Measurements from ENCODE around the gene ELF4.

Gene ELF4

DNA sequence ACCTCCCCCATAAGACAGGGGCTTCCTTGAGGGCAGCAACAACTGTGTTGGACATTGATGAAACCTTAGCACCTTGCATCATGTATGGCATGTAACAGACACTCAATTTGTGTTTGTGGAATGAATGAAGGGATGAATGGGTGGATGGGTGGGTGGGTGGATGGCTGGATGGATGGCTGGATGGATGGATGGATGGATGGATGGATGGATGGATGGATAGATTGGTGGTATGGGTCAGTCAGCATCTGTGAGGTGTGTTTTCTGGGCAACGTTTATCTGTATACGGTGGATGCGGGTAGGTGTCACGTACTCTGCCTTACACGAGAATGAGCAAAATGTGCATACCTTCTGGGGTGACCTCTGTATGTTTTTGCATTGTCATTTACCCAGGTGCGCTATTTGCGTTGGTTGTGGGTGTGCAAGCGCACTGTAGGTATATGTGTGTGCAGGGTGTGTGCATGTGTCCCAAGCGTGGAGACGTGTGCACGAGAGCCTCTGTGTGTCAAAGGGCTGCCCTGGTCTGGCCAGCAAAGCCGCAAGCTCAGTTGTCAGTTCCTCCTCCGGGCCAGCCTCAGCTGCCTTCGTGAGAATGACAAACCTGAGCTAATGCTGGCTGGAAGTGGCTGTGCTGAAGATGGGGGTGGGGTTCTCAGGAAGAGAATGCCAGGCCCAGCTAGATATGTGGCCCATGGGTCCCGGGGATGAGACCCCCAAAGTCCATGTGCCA lies 26.5 kb downstream of the ELF4 start:
- peak; percentile 32 for DNase-seq (ENCODE audit: low spot score)

DNA sequence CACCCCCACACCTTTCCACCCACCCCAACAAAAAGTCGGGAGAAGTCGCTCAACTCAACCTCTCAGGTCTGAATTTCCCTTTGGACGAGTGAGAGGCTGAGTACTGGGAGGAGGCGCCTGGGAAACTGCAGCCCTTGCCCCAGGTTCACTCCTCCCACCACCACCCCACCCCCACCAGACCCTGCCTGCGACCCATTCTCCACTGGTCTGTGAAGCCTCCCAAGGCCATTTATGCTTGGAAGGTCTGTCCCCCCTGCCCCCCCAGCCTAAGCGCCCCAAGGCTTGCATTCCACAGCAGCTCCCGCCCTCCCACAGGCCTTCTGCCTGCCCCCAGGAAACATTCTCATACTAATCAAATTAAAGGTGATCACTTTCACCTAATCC lies 27.2 kb downstream of the ELF4 start:
- DNase-seq (ENCODE audit: low spot score): no peak

DNA sequence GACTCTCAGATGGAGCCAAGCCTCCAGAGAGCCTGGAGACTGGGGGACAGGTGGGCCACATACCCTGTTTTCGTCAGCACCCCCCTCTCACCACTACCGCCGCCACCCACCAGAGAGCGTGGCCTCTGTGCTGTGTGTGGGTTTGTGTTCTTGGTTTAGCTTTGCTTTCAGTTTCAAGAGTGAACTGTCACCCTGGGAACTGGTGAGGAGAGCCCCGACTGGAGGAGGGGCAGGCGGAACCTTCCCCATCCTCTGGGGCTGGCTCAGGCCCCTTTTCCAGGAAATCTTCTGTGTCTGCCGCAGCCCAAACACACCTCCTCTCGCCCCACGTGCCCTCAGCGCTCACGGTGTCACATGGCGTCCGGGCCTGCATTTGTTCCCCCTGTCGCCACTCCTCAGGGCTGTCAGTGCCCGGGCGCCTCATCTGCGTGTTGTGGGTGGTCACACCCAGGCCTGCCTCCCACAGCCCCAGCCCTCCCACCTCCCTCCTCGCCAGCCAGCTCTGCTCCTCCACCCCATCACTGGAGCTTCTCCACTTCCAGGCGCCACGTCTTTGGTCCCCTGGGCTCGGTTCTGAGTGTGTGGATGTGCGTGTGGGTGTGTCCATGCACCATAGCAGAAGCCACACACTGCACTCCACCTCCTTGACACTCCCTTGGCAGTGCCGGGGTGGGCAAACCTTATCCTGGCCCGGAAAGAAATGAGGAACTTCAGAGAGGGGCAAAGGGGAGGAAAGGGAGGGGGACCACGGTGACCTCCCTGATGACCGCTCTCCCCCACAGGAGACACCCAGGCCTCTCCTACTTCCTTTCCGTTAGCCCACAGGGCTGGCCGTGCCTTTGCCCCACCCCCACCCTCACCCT lies 27.8 kb downstream of the ELF4 start:
- peak; percentile 91 for DNase-seq (ENCODE audit: low spot score)

DNA sequence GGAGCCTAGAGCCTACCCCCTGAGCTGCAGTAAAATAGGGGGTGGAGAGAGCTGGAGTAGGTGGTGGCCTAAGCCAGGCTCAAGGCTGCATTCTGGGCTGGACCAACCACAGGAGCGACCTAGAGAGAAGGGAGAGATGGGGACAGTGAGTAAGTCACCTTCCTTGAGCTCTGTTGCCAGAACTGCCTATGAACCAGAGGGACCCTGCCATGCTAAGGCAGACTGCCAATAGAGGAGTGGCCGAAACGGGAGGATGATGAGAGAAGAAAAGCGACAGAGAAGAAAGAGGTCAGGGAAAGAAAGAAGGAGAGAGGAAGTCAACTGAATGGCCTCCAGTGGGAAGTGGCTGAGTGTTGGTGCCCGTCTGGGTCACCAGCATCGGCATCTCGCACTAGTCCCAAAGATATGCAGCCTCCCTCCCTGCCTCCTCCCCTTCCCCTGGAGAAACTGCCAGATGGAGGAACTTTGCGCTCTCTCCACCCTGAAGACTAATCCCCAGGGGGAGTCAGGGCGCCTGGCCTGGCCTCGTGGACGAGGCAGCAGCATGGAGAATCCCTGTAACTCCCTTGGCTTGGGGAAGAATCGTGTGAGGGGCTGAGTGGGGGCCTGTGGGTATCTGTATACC lies 28.8 kb downstream of the ELF4 start:
- DNase-seq (ENCODE audit: low spot score): no peak

DNA sequence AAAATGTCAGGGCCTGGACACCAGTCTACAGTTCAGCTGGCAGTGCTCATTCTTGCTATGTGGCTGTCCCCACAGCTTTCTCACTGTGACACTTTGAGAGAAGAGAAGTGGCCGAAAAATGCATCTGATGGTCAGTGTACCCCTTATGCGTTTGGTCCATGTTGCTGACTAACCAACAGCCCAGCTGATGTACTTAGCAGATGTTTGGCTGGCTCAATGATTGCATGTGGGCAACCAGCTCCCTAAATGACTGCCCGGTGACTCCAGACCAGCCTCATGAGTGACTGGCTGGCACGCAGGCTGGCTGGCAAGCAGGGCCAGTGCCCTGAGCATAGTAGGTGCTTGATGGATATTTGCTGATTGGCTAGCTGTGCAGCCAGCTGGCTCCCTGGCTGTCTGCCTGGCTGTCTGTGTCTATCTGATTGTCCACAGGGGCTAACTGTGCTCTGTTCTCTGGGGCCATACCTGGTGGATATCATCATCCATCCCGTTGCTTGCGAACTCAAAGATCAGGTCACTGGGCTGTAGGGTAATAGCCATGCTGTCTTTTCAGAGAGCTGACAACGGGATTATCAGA lies 29.4 kb downstream of the ELF4 start:
- DNase-seq (ENCODE audit: low spot score): no peak

DNA sequence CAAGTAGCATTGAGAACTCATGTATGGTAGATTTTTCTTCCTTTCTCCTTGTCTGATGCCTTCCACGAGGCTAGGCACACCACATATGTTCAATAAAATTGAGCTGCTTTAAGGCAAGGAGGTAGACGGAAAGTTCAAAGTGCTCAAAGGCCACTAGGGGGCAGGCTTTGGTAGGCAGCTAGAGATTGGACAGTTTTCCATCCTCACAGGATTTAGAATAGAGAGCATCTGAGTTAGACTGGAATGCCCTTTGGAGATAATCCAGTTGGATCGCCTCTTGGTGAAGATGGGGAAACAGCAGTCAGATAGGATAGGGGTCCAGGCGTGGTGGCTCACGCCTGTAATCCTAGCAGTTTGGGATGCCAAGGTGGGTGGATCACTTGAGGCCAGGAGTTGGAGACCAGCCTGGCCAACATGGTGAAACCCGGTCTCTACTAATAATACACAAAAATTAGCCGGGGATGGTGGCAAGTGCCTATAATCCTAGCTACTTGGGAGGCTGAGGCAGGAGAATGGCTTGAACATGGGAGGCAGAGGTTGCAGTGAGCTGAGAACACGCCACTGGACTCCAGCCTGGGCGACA lies 30.4 kb downstream of the ELF4 start:
- peak; percentile 72 for DNase-seq (ENCODE audit: low spot score)

DNA sequence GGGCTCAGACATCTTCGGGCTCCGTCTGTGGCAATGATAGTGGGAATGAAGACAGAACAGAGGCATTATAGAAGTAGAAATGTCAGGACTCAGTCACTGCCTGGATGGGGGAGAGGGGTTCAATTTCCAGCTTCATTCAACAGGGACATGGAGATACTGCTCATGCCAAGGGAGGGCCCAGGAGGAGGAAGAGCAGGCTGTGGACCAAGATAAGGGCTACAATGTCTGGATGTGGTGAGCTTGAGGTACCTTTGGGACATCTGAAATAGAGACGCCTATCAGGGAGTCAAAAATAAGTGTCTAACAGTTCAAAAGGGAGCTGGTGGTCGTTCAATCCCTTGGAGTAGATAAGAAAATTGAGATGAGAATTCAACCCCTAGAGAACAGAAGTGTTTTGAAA lies 34.5 kb downstream of the ELF4 start:
- no peak for DNase-seq (ENCODE audit: low spot score)

DNA sequence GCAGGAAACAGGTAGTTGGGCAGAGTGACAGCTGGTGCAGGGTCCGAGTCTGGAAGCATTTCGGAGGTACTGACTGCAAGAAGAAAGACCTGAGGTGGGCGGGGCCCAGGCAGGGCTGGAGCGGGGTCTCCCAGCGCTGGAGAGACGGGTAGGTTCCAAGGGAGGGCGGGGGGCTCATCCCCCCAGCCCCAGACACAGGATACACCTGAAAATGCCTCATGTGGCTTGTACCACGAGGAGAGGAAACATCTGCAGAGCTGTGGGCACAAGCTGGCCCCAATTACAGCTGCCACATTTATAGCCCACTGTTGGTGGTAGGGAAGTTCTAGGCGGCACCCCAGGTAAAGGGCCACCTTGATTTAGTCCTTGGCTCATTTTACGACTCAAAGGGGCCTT lies 38.0 kb downstream of the ELF4 start:
- no peak for DNase-seq (ENCODE audit: low spot score)

DNA sequence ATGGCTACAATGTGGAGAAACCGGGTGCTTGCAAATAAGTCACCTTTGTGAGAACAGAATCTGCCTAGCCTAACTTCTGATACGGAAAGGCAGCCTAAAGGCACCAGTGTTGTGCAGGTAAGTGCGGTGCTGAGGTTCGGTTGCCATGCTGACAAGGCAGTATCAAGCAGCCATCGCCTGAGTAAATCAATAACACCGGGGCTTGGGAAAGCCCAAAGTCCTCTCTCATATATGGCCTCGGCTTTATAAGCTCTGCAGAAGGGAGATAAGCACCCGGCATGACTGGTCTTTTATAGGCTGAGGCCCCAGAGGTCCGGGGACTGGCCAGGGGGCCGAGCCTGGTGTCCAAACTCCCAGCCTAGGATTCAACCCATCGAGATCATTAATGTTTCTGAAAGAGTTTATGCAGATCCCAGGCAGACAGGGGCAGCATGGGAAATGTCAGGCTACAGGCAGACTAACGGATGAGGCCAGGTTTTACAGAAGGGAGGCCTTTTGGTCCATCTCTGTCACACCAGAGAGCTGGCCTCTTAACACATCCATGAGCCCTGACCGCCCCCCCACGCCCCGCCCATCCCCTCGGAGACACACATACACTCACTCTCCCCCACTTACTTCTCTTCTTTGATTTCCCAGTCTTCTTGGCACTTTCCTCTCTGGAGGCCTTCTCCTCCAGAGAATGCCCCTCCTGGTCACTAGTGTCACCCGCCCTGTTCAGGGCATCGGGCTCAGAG lies 38.5 kb downstream of the ELF4 start:
- no peak for DNase-seq (ENCODE audit: low spot score)

DNA sequence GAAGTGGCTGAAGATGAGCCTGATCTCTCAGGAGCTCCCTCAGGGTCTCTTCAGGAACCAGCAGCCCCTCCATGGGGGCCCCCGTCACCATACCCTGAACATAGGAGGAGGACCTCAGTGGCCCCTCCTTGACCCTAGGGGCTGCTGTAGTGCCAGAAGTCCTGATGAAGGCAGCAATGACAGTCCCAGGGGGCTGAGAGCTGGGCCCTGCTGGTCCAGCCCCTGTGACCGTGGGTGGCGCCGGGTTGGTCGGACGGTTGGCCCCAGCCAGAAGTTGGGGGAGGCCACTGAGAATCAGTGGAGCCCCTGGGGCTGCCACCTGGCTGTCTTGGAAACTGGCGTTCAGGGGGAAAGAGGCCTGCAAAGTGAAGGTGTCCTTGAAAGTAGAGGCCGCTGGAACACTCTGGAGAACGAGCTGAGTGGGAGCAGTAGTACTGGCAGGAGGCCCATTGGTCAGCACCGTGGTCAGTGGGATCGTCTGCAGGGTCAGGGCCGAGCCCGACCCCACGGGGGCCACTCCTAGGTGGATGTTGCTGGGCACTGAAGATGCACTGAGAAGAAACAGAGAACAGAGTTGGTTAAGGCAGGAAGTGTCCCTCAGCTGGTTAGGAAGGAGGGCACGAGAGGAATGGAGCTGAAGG lies 43.2 kb downstream of the ELF4 start:
- DNase-seq (ENCODE audit: low spot score): no peak

DNA sequence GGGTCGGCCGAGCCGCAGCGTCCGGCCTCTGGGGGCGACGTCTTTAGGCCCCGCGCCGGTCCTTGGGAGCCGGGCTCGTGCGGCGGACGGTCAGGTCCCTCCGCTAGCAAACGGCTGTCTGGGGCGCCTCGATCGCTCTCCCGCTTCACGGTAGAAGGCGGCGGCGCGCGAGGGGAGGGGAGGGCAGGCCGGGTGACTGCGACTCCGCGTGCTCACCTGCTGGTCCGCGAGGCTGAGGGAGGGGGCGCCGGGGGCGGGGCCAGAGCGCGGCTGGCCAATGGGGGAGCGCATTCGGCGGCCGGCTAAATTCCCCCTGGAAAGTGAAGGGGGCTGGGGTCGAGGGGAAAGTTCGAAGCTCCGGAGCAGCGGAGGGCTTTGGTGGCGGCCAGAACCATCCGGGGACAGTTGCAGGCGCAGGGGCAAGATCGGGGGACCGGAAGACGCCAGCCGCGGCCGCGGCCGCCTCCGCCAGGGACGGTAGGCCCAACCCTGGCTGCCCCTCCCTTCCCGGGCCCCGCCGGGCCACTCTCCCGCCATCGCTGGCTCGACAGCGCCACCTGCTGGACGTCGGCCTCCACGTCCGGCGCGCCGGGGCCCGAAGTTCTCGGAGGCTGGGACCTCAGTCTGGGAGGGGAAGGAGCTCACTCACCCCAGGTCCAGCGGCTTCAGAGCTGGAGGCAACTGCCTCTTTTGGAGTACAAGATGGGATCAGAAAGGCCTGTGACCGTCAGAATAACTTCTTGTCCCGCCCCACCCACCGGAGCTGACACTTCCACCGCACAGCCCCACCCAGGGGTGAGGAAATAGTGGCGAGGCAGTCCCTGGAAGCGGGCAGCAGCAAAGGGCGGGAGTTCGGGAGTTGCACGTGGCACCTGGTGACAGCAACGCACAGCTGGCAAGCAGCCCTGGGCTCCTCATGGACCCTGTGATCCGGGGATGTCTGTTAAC lies 49.9 kb downstream of the ELF4 start:
- peak; percentile 82 for DNase-seq (ENCODE audit: low spot score)

DNA sequence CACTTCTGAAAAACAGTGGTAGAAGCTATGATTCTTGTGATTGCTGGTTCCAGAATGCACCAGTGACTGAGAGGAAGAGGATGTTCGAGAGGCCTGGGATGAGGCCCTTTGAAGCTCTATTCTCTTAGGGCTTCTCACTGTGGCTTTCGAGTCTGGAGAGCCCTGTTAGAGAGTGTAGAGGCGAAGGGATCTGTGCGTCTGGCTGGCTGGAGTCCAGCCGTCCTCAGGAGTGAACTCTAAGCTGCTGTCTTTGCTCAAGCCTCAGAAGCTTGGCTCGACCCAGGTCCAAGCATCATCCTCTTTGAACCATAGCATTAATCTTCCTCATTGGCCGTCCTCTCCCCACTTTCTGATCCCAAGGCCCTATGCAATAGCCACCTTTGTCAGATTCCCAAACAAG lies 51.6 kb downstream of the ELF4 start:
- no peak for DNase-seq (ENCODE audit: low spot score)

DNA sequence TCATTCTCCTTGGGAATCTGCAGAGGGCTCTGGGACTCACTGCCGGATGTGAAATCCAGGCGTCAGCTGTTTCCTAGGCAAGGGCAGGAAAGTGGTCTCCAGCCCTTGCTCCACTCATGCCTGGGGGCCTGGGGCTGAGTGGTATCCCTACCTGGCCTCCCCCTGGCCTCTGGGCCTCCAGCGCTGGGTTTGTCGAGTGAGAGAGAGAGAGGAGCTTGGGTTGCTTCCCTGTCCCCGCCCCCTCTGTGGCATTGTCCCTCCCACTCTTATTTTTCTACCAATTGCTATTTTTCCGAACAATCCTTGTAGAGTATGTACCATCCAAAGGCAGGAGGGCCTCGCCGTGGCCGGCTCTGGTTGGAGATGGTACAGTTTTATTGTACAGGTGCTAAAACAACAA lies 53.1 kb downstream of the ELF4 start:
- DNase-seq (ENCODE audit: low spot score): no peak

DNA sequence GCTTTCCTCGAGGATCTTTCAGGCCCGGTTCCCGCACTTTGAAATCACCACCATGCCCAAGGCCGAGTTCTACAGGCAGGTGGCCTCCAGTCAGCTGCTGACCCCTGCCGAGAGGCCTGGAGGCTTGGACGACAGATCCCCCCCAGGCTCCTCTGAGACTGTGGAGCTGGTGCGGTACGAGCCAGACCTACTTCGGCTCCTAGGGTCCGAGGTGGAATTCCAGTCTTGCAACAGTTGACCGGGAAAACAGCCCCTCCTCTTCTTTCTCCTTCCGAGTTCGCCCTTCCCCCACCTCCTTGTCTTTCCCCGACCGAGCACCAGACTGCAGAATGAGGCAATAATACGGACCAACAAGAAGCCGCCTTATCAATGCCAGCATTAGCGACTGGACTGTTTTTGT lies 54.4 kb downstream of the ELF4 start:
- no peak for DNase-seq (ENCODE audit: low spot score)

DNA sequence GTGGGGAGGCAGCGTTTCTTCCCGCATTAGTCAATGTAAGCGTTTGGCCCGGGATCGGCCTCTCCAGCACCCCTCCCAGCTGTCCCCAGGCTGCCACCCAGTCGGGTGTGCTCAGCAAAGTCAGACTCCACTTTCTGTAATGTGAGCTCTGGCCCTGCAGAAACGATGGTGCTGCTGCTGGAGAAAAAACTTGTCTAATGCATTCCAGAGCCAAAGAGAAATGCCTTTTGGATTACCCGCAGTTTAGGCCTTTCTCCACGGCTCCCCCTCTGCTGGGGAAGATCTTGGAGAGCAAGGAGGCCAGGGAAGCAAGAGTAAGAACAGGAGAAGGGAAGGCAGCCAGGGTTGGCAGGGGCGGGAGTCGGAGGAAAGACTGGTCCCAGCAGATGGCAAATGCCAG lies 55.2 kb downstream of the ELF4 start:
- no peak for DNase-seq (ENCODE audit: low spot score)

DNA sequence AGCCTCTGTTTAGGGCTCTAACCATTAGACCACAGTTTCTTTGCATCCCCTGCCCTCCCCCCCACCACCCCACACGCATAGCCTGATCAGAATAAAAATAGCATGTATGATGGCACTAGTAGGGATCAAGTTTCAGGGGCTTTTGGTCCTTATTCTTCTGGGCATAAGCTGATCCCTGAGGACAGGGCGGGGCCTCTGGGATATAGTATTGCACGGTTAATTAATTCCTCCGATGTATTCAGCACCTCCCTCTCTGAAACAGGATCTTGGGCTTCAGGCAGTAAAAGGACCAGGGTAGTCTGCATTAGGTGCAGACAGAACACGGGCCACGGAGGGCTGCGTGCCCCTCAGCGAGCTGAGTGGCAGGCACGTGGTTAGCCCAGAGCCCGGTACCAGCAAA lies 57.1 kb downstream of the ELF4 start:
- DNase-seq (ENCODE audit: low spot score): no peak

DNA sequence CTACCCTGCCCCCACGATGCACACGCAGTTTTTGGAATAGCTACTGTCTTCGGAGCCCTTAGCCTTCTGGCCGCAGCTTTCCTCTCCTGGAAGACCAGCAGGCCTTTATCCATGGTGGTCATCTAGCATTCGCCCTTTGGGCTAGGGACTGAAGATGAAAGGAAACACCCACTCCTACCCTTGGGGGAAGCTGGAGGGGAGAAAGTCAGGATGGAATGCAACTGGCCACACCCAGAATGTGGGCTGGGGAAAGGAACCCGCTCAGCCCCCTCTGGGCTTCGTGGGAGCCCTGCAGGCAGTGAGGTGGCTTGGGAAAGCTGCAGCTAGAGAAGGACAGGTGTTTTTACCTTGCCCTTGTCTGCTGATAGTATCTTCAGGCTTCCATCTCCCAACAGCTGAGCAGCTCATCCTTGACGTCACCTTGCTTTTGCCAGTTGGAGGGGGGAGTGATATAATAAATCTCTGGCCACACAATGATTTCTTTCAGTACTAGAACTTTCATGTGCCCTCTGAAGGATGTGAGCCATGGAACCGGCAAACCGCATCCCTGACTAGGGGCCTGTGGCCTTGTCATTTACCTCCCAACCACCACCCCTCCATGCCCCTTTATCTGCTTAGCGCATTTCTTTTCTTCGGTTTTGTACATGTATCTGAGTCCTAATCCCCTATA lies 59.0 kb downstream of the ELF4 start:
- no peak for DNase-seq (ENCODE audit: low spot score)

DNA sequence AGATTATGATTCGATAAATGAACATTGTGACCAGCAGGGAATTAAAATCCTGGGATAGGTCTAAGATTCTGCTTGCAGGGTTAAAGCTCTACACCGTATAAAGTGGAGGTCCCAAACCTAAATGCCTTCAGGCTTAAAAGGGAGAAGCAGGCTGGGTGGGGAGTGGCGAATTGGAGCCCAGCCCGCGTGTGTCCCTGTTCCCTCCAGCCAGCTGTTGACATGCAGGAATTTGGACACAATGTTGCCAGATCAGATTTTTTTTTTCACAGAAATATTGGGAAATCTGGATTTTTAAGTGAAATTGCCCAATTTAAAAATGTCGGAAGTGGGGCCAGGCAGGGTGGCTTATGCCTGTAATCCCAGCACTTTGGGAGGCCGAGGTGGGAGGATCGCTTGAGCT lies 60.5 kb downstream of the ELF4 start:
- DNase-seq (ENCODE audit: low spot score): no peak

DNA sequence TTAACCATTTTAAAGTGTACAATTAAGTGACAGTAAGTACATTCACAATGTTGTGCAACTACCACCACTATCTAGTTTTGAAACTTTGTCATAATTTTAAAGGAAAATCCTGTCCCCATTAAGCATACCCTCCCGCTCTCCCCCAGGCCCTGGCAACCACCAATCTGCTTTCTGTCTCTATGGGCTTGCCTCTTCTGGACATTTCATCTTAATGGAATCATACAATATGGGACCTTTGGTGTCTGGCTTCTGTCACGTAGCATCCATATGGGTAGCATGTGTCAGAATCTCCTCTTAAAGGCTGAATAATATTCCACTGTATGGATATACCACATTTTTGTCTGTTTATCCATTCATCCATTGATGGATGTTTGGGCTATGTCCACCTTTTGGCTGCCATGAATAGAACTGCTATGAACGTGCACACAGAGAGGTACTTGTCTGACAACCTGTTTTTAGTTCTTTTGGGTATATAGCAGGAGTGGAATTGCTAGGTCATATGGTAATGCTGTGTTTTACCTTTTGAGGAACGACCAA lies 61.5 kb downstream of the ELF4 start:
- DNase-seq (ENCODE audit: low spot score): no peak
